ENCODE measurements around the gene SERPINA3.

The SERPINA3 gene

DNA sequence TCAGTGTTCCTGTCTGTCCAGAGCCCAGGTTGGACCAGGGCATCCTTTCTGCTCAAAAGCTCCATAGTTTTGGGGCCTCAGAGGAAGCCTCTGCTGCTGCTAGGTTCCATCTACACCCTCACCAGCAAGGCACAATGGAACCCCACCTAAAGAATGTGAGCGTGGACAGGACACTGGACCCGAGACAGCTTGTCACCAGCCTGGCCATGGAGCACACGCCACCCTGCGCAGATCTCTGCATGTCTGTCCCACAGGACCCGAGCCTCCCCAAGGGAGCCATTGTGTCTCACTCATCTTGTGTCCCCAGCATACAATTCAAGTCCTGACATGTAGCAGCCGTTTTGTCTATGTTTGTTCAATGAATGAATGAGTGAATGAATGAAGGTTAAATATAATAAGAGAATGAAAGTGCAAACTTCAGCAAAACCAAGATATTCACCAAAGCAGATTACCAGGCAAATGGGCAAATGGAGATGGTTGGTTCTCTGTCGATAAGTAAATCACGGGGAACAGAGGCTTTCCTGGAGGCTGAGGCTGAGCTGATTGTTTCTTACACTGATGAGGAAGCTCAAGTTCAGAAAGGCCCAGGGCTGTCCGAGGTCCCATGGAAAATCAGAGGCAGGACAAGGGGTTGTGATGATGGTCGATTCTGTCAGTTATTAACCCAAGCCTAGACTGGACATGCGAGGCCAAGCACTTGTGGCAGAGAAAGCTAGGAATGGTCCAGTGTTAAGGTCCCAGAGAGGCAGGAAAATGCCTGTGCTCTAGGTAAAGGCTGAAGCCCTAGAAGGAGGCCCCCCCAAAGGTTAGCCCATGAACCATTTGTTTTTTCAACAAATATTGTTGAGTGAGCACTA lies 27.0 kb downstream of the SERPINA3 start:
- DNase-seq (ENCODE audit: low read depth) = no peak
- no peak overlapping the region for H3K4me3 ChIP-seq (ENCODE audit: low read depth, low read length)
- TF ChIP-seq, protein P1, sequence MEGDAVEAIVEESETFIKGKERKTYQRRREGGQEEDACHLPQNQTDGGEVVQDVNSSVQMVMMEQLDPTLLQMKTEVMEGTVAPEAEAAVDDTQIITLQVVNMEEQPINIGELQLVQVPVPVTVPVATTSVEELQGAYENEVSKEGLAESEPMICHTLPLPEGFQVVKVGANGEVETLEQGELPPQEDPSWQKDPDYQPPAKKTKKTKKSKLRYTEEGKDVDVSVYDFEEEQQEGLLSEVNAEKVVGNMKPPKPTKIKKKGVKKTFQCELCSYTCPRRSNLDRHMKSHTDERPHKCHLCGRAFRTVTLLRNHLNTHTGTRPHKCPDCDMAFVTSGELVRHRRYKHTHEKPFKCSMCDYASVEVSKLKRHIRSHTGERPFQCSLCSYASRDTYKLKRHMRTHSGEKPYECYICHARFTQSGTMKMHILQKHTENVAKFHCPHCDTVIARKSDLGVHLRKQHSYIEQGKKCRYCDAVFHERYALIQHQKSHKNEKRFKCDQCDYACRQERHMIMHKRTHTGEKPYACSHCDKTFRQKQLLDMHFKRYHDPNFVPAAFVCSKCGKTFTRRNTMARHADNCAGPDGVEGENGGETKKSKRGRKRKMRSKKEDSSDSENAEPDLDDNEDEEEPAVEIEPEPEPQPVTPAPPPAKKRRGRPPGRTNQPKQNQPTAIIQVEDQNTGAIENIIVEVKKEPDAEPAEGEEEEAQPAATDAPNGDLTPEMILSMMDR (IDR thresholded peaks at IDR 0.05; ENCODE audit: control insufficient read depth, extremely low read depth, insufficient read depth) = no peak

DNA sequence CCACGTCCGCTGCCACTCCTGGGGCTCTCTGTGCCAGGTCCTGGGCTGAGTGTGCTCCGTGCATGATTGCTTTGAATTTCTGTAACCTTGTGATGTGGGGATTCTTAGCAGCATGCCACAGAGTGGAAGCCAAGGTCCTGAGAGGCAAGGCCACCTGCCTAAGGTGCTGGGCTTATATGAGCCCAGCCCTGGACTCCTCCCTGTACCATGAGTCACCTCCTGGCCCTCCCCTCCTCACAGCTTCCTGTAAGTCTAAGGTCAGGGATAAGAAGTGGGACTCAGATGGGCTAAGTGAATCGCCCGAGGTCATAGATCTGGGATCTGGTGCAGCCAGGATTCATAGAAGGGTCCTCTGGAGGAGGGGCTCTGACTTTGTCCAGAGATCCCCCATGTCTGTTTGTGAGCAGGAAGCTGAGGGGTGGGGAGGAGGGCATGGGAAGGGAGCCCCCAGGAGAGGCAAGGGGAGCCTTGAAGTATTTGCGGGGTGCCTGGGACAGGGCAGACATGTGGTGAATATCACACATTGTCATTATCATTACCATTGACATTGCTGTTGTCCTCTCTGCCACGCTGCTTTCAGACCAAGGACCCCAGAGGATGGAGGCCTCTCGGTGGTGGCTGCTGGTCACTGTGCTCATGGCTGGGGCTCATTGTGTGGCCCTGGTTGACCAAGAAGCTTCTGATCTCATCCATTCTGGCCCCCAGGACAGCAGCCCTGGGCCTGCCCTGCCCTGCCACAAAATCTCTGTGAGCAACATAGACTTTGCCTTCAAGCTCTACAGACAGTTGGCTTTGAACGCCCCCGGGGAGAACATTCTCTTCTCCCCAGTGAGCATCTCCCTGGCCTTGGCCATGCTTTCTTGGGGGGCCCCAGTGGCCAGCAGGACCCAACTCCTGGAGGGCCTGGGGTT lies 28.8 kb downstream of the SERPINA3 start:
- DNase-seq (ENCODE audit: low read depth) = no peak
- no peak overlapping the region for H3K4me3 ChIP-seq (ENCODE audit: low read depth, low read length)

DNA sequence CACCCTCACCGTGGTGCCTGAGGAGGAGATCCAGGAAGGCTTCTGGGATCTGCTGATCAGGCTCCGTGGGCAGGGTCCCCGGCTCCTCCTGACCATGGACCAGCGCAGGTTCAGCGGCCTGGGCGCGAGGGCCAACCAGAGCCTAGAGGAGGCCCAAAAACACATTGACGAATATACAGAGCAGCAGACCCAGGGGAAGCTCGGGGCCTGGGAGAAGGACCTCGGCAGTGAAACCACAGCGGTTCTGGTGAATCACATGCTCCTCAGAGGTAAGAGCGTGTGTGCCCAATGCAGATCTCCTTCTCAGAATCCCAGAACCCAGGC lies 29.4 kb downstream of the SERPINA3 start:
- H3K4me3 ChIP-seq (ENCODE audit: low read depth, low read length) = no peak overlapping the region
- TF ChIP-seq, protein P1 (IDR thresholded peaks at IDR 0.05; ENCODE audit: control insufficient read depth, extremely low read depth, insufficient read depth) = no peak
- DNase-seq (ENCODE audit: low read depth) = no peak

More for the DNA sequence above, 28.8 kb downstream of the SERPINA3 start:
- TF ChIP-seq, protein P1 (IDR thresholded peaks at IDR 0.05; ENCODE audit: control insufficient read depth, extremely low read depth, insufficient read depth) = no peak

DNA sequence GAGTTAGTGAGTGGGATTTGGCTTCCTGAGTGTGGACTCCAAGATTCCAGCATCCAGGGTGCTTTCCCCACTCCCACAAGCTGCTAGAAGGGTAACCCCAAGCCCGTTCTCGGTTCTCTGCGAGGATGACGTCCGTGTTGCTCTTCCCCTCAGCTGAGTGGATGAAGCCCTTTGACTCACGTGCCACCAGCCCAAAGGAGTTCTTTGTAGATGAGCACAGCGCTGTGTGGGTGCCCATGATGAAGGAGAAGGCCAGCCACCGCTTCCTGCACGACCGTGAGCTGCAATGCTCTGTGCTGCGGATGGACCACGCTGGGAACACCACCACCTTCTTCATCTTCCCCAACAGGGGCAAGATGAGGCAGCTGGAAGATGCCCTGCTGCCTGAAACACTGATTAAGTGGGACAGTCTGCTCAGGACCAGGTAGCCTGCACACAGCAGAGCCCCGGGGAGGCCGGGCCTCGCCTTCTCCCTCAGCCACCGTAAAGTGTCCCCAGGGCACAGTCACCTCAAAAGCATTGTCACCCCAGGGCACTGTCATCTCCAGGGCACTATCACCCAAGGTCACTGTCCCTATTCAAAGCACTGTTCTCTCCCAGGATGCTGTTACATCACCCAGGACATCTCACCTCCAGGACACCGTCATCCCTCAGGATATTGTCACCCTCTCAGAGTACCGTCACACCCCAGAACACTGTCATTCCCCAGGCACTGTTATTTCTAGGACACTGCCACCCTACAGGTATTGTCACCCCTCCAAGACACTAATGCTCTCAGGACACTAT lies 31.3 kb downstream of the SERPINA3 start:
- H3K4me3 ChIP-seq (ENCODE audit: low read depth, low read length) = no peak overlapping the region
- no peak for DNase-seq (ENCODE audit: low read depth)
- TF ChIP-seq, protein P1 (IDR thresholded peaks at IDR 0.05; ENCODE audit: control insufficient read depth, extremely low read depth, insufficient read depth) = no peak

DNA sequence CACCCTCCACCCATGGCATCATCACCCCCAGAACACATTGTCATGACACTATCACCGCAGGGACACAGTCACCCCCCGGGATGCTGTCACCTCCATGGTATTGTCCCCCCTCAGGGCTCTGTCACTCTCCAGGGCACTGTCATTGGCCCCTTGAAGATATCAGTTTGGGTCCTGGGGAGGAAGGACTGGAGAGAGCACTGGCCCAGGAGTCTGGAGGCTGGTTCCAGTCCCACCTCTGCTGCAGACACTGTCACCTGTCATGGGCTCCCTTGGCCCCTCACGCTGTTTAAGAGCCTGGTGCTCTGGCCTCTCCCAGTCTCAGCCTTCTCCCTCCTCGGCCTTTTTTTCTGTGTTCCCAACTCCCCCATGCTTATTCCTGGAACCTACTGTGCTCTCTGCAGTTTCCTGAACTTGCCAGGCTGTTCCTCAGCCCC lies 31.9 kb downstream of the SERPINA3 start:
- H3K4me3 ChIP-seq (ENCODE audit: low read depth, low read length) = no peak overlapping the region
- TF ChIP-seq, protein P1 (IDR thresholded peaks at IDR 0.05; ENCODE audit: control insufficient read depth, extremely low read depth, insufficient read depth) = no peak
- no peak for DNase-seq (ENCODE audit: low read depth)

DNA sequence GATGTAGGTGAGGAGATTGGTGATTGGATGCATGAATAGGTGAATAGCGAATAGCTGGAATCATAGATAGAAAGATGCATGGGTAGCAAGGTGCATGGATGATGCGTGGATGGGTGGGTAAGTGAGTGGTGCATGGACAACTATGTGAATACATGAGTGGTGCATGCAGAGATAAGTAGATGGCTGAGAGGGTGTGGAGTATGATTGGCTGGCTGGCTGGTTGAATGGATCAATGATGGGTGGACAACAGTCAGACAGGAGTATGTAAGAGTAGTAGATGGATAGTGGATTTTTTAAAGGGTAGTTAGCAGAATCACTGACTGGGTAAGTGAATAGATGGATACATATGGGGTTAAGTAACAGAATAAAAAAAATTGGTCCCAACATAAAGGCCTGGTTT lies 33.9 kb downstream of the SERPINA3 start:
- H3K4me3 ChIP-seq (ENCODE audit: low read depth, low read length) = no peak overlapping the region
- TF ChIP-seq, protein P1 (IDR thresholded peaks at IDR 0.05; ENCODE audit: control insufficient read depth, extremely low read depth, insufficient read depth) = no peak
- no peak for DNase-seq (ENCODE audit: low read depth)

Data from LNCaP clone FGC (cell line).